ENCODE results near the gene MET.
"Not testable (repeated sequence)": the region's sequence is repeated elsewhere in the genome, so short reads cannot be mapped to it uniquely, and the experiment has no call there.

MET gene

DNA sequence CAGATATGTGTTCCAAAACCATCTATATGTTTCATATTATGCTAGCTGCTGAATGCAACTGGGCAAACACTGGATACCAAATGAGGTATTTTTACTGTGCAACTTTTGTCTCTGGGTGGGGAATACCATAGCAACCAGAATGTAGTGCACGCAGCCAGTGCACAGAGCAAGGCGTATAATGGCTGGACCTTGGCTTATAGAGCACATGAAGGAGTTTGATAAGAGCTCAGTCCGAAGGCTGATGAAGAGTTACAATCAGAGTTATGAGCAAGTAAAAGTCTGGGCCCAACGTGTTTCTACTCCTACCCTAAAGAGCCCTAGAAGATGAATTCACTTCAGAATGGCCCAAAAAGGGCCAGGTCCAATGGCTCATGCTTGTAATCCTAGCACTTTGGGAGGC is 82.2 kb downstream of the MET start:
- no peak for DNase-seq (ENCODE audit: low read depth)

DNA sequence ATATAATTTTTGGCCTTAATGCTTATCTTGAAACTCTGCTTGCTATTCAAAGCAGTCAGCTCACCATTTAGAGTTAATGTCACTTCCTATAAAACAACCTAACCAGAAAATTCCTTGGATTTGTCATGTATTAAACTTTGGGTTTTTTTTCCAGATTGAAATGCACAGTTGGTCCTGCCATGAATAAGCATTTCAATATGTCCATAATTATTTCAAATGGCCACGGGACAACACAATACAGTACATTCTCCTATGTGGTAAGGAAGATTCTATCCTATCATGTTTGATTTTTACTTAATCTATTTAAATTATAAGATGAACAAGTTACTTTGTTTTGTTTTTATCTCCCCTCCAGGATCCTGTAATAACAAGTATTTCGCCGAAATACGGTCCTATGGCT is 85.3 kb downstream of the MET start:
- no peak for DNase-seq (ENCODE audit: low read depth)

DNA sequence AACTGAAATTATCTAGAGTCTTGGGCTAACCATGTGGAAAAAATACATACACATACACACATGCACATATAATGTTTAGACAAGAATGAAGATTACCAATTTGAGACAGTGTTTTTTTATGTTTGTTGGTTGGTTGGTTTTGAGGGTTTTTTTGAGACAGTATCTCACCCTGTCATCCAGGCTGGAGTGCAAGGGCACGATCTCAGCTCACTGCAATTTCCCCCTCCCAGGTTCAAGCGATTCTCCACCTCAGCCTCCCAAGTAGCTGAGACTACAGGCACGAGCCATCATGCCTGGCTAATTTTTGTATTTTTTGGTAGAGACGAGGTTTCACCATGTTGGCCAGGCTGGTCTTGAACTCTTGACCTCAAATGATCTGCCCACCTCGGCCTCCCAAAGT is 87.6 kb downstream of the MET start:
- DNase-seq (ENCODE audit: low read depth) = not testable (repeated sequence)

DNA sequence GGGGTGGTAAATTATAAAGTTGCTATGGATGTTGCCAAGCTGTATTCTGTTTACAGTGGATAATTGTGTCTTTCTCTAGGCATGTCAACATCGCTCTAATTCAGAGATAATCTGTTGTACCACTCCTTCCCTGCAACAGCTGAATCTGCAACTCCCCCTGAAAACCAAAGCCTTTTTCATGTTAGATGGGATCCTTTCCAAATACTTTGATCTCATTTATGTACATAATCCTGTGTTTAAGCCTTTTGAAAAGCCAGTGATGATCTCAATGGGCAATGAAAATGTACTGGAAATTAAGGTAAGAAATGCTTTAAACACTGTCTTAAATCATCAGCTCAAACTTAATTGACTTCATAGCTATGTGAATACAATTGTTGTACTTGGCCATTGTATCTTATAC is 91.0 kb downstream of the MET start:
- no peak for DNase-seq (ENCODE audit: low read depth)

DNA sequence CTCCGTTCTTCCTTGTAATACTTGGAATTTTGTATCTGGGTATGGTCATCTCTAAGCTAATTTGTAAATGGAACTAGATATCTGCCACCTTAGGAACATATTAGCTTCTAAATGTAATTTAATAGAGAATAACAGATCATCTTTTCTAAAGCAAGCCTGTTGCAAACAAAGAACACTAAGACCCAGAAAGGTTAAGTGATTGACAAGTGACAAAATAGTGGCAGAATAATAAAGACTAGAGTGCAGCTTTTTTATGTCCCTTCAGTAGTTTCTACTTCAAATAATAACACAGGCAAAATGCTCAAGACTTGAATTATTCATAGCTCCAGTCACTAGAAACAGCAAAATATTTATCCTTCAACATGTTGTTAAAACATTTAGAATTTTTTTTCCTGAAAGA is 91.7 kb downstream of the MET start:
- DNase-seq (ENCODE audit: low read depth) = no peak

GRCh38 chr7:116766881-116767280 is 94.9 kb downstream of the MET start:
- DNase-seq (ENCODE audit: low read depth) = no peak

GRCh38 chr7:116769546-116769945 is 97.5 kb downstream of the MET start:
- no peak for DNase-seq (ENCODE audit: low read depth)

DNA sequence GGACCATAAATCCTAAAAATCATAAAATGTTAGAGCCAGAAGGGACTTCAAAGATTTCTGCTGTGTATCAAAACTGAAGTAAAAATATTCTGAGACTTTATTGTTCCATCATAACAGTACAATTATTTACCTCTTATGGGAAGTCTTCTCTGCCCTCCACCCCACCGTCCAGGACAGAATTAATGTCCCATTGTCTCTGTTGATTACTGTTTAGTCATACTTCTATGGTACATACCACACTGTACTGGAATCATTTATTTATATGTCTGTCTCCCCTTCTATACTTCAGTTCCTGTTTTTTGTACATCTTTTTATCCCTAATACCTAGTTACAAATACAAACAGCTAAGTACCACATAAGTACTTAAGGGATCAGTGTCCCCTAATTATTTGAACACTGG is 98.9 kb downstream of the MET start:
- DNase-seq (ENCODE audit: low read depth) = no peak

- no peak for DNase-seq (ENCODE audit: low read depth)
These were observed 99.6 kb downstream of the MET start for GRCh38 chr7:116771640-116772039.

DNA sequence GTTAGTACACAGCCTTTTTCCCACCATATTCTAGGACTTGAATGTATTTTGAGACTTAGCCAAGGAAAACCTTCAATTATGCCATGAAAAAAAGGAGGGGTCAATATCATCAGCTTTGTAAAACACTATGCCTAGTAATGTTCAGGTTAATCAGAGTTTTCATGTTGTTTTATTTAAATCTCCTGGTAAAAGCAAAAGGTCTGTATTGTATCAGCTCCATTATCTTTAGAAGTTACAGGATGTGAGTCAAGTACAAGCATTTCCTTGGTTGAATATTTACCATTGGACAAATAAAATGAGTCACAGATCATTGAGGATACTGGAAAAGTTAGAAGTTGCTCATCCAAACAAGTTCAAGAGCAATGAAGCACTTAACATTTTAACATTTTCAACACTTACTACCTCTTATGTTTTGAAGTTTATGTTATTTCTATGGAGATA is 100.4 kb downstream of the MET start:
- DNase-seq (ENCODE audit: low read depth) = peak; percentile 45

GRCh38 chr7:116772926-116773749 is 101.1 kb downstream of the MET start:
- DNase-seq (ENCODE audit: low read depth) = no peak

DNA sequence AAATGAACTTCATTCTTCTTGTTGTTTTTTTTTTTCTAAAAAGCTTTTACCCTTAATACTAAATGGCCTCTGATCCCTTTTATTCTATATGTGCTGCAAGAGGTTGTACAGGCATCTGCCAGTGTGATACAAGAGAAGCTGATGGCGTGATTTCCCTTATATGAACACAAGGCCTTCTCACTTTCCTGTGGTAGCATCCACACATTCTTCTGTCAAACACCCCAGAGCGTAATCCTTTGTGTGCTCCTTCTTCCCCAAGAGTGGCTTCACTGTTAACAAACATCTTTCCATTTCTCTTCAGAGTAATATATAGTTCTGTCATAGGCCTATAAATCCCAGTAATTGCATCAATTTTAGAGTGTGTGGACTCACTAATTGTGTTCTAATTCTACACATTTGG is 104.0 kb downstream of the MET start:
- DNase-seq (ENCODE audit: low read depth) = no peak

DNA sequence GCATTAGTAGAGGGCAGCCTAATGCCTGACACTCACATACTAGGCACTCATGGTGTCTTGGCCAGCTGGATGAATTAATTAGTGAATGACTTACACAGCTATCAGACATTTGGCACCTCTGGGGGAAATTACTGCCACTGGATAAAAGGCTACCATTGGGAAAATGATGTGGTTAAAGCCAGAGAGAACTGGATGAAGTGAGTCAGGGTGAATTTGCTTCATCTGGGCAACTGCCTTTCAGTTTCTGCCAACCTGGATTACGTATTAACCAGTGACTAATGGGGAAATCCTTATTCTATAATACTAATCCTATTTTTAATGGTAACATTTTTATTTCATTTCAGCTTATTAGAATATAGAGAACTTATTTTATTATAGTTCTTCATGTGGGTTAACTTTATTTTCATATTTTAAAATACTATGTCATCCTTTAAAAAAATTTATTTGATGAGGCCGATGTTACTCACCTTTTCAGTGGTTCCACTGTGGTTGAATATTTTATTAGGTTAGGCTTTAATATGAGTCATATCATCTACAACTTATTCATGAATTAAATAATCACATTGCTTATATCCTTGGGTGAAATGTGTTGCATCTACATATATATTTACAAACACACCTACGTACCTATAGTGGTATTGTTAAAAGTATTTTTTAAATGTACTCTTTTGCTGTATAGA is 104.8 kb downstream of the MET start:
- peak; percentile 54 for DNase-seq (ENCODE audit: low read depth)

- DNase-seq (ENCODE audit: low read depth) = peak; percentile 66
These were observed 105.8 kb downstream of the MET start for GRCh38 chr7:116777651-116778281.

DNA sequence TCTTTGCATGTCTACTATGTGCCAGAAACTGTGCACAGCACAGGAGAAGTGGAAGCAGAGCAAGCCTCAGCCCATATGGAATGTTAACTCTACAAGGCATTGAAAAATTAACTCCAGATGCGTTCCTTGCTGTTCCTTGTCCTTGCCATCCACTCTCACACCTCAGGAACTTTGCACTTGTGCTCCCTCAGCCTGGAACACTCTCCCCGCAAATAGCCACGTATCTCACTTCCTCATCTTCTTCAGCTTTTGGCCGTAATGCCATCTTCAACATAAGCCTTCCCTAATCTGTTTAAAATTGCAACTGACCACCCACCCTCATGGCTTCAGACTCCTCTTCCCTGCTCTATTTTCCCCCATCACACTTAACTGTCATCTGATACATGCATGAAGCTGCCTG is 107.2 kb downstream of the MET start:
- no peak for DNase-seq (ENCODE audit: low read depth)

- no peak for DNase-seq (ENCODE audit: low read depth)
These were observed 107.9 kb downstream of the MET start for GRCh38 chr7:116779931-116780330.

GRCh38 chr7:116780521-116780920 is 108.5 kb downstream of the MET start:
- DNase-seq (ENCODE audit: low read depth) = no peak

- no peak for DNase-seq (ENCODE audit: low read depth)
These were observed 109.0 kb downstream of the MET start for GRCh38 chr7:116780966-116781365.

DNA sequence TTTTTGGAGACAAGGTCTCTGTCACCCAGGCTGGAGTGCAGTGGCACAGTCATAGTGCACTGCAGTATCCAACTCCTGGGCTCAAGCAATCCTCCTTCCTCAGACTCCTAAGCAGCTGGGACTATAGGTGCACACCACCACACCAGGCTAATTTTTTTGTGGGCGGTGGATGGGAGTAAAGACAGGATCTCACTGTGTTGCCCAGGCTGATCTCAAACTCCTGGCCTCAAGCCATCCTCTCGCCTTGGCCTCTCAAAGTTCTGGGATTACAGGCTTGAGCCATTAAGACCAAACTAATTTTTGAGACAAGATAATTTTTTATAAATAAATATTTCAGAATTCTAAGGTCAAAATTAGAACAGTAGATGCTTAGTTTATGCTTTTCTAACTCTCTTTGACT is 109.6 kb downstream of the MET start:
- no peak for DNase-seq (ENCODE audit: low read depth)

DNA sequence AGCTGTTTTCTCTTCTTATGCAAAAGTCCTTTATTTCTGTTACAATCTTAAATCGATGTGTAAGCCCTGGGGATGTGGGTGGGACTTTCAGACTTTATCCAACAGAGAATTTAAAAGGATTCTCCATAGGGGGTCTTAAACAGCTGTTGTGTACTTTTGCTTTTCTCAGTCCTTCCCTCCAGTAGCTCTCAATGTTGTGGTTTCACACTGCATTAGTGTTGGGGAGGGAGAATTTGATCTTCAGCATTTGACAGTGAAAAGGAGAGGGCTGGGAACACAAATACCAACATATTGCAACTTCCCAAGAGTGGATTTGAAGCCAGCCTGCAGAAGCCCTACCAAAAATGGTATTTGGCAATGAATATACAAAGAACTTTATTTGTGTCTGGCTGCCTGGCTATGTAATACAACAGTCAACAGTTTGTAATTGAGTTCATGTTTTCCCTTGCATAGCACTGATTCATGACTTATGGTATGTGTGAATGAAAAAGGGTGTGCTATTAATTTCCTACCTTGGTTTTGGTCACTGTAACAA is 110.2 kb downstream of the MET start:
- peak; percentile 82 for DNase-seq (ENCODE audit: low read depth)

DNA sequence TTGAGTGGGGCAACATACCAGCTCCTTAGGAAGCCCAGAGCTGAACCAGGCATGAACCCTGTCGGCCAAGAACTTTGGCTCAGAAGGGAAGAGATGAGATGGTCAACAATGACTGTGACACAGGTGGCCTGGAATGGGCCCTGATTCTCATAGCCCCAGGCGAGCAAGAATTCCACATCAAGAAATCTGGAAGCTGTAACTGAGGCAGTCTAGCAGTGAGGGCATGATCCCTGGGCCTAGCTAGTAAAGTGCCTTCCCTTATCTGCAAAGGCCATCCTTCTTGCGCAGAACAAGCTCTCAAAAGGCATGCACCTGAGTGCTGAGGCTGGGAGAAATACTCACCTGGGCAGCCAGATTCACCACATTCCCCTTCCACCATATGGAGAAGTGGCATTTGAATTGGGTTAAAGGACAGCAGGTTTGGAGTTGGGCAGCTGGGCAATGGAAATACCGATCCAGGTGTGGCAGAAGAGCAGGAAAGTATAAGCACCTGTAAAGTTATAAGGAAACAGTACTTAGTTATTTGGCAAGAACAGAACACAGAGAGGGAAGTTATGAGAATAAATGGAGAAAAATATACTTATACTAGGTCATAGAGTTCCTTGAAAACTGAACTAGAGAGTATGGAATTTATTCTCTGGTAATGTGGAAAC is 111.8 kb downstream of the MET start:
- DNase-seq (ENCODE audit: low read depth) = no peak

DNA sequence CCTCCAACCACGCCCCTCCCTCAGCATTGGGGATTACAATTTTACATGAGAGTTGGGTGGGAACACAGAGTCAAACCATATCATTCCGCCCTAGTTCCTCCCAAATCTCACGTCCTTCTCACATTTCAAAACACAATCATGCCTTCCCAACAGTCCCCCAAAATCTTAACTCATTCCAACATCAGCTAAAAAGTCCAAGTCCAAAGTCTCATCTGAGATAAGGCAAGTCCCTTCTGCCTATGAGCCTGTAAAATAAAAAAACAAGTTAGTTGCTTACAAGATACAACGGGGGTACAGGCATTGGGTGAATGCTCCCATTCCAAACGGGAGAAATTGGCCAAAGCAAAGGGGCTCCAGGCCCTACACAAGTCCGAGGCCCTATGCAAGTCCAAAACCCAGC is 112.7 kb downstream of the MET start:
- no peak for DNase-seq (ENCODE audit: low read depth)

Measured in GM04503 (cell line).